ENCODE measurements around the gene UBE2O. TPM values are rescaled to one million over a fixed set of nuclear protein-coding genes. Genes with fewer than 3 reads are reported as not detected.

The UBE2O gene
- total and polyA plus RNA-seq, 4 donors = 3.3 to 71.5 (median 9.2) TPM

GRCh38 chr17:76388966-76389888, 63.7 kb downstream of the UBE2O start:
- DNase-seq (ENCODE audit: low spot score) = peak; percentile 33
- no peak overlapping the region for H3K27ac ChIP-seq (ENCODE audit: low read depth in 1 of 2, low read length in 2 of 2)
- 94% methylated on average over 16 of the region's 16 CpGs for WGBS
- H3K9me3 ChIP-seq (ENCODE audit: control insufficient read depth in 4 of 4, low read length in 3 of 4) = no peaks in the 10 kb centered on the region
- H3K36me3 ChIP-seq (ENCODE audit: control insufficient read depth in 4 of 4, insufficient read depth in 3 of 4, low read depth in 1 of 4, low read length in 3 of 4) = peaks cover 0 to 21% (median 5%) of the 10 kb centered on the region in 4 donors
- H3K4me1 ChIP-seq (ENCODE audit: control insufficient read depth in 4 of 4, insufficient read depth in 4 of 4, low read length in 3 of 4) = peaks cover 11 to 25% (median 16%) of the 10 kb centered on the region in 4 donors
- H3K9ac ChIP-seq (ENCODE audit: low read depth in 1 of 2, low read length in 2 of 2) = no peak overlapping the region
- H3K4me3 ChIP-seq (ENCODE audit: low read depth in 1 of 3, low read length in 3 of 3) = no peak overlapping the region
- no peaks in the 10 kb centered on the region for H3K27me3 ChIP-seq (ENCODE audit: control insufficient read depth in 4 of 4, insufficient read depth in 4 of 4, low read length in 3 of 4)
- no peak for TF ChIP-seq SP1 (IDR thresholded peaks at IDR 0.05)
- TF ChIP-seq ZBTB33 (IDR thresholded peaks at IDR 0.05) = no peak
- TF ChIP-seq YY1 (IDR thresholded peaks at IDR 0.05) = no peak
- no peak for TF ChIP-seq EGR1 (IDR thresholded peaks at IDR 0.05; ENCODE audit: low read depth in 2 of 2)
- TF ChIP-seq NR2F2 (IDR thresholded peaks at IDR 0.05) = no peak
- TF ChIP-seq FOXA1 (IDR thresholded peaks at IDR 0.05) = no peak
- no peak for TF ChIP-seq MAX (IDR thresholded peaks at IDR 0.05)
- TF ChIP-seq, protein P1, sequence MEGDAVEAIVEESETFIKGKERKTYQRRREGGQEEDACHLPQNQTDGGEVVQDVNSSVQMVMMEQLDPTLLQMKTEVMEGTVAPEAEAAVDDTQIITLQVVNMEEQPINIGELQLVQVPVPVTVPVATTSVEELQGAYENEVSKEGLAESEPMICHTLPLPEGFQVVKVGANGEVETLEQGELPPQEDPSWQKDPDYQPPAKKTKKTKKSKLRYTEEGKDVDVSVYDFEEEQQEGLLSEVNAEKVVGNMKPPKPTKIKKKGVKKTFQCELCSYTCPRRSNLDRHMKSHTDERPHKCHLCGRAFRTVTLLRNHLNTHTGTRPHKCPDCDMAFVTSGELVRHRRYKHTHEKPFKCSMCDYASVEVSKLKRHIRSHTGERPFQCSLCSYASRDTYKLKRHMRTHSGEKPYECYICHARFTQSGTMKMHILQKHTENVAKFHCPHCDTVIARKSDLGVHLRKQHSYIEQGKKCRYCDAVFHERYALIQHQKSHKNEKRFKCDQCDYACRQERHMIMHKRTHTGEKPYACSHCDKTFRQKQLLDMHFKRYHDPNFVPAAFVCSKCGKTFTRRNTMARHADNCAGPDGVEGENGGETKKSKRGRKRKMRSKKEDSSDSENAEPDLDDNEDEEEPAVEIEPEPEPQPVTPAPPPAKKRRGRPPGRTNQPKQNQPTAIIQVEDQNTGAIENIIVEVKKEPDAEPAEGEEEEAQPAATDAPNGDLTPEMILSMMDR (IDR thresholded peaks at IDR 0.05; ENCODE audit: low read depth, low read length, missing input control) = no peak
- no peak for TF ChIP-seq RXRA (IDR thresholded peaks at IDR 0.05)
- no peak for TF ChIP-seq TAF1 (conservative IDR thresholded peaks at IDR 0.05)
- no peak for TF ChIP-seq REST (IDR thresholded peaks at IDR 0.05)
- no peak for TF ChIP-seq HNF4G (IDR thresholded peaks at IDR 0.05)
- TF ChIP-seq RAD21 (IDR thresholded peaks at IDR 0.05) = no peak
- no peak for TF ChIP-seq FOXA2 (IDR thresholded peaks at IDR 0.05)
- no peak for TF ChIP-seq JUND (IDR thresholded peaks at IDR 0.05)
- TF ChIP-seq HNF4A (conservative IDR thresholded peaks at IDR 0.05) = no peak
- no peak for TF ChIP-seq GABPA (IDR thresholded peaks at IDR 0.05 in 1 of 2, conservative IDR thresholded peaks at IDR 0.05 in 1 of 2)
- TF ChIP-seq, protein P2, sequence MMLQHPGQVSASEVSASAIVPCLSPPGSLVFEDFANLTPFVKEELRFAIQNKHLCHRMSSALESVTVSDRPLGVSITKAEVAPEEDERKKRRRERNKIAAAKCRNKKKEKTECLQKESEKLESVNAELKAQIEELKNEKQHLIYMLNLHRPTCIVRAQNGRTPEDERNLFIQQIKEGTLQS (IDR thresholded peaks at IDR 0.05) = no peak

Data from liver (tissue), 9 donors.